Tibial artery (tissue), 4 donors: ENCODE data around the gene BCLAF1.
"Not testable (repeated sequence)": the region's sequence is repeated elsewhere in the genome, so short reads cannot be mapped to it uniquely, and the experiment has no call there.

ENCODE experiments used
- DNase-seq, 2 donors: peaks; one replicate each; pipeline ENCODE4 v3.0.0-alpha.2; 2019
- H3K27ac ChIP-seq, 2 donors: fragments of 200-600 bp; sonication (generic) in 1 of 2; 1 replicate in 1 of 2; 2 replicates in 1 of 2; pipeline ENCODE4 v1.5.1; 2018 to 2019; ENCODE audit warnings: mild to moderate bottlenecking in 1 of 2
- H3K27me3 ChIP-seq, 2 donors: fragments of 200-600 bp; sonication (generic) in 1 of 2; one replicate each; pipeline versions ENCODE4 v1.5.1 to v1.6.0; 2016 to 2019
- H3K36me3 ChIP-seq, 3 donors: fragments of 200-600 bp; sonication (generic) in 2 of 3; one replicate each; pipeline ENCODE4 v1.5.1; 2016 to 2019; ENCODE audit warnings: mild to moderate bottlenecking in 2 of 3
- H3K4me1 ChIP-seq, 4 donors: fragments of 200-600 bp; sonication (generic) in 2 of 4; 1 replicate in 3 of 4; 2 replicates in 1 of 4; pipeline ENCODE4 v1.5.1; 2016 to 2019
- H3K4me3 ChIP-seq, 2 donors: fragments of 200-600 bp; sonication (generic) in 1 of 2; 1 replicate in 1 of 2; 2 replicates in 1 of 2; pipeline ENCODE4 v1.5.1; 2018 to 2019; ENCODE audit warnings: mild to moderate bottlenecking in 2 of 2
- H3K9me3 ChIP-seq, 3 donors: fragments of 200-600 bp; sonication (generic) in 1 of 3; one replicate each; pipeline ENCODE4 v1.5.1; 2016 to 2019
- intact Hi-C: fragments of 100-400 bp; cut with DNase I; formaldehyde crosslinking; loops from one replicate; pipeline ENCODE4 v1.15.0; 2023; ENCODE audit warnings: low total_unique reads
- TF ChIP-seq, protein P1 (sequence below), 2 experiments: fragments of 200-600 bp in 1 of 2; fragments of 450-650 bp in 1 of 2; IDR thresholded peaks; one replicate each; pipeline ENCODE4 v1.5.1; 2017 to 2019; ENCODE audit warnings: antibody characterized with exemption in 2 of 2, mild to moderate bottlenecking in 1 of 2, moderate library complexity in 1 of 2

BCLAF1 gene

GRCh38 chr6:136226027-136226673, 63.5 kb downstream of the BCLAF1 start:
- intact Hi-C loops, result loop anchor here (5.0 to 10.0 kb wide), 2 partner anchors 691 to 719 kb away; no protein-coding TSS in a partner anchor
- Histone ChIP-seq H3K9me3 (no peaks in the 10 kb centered on the region), H3K27me3 (no peaks in the 10 kb centered on the region), H3K27ac (no peak overlapping the region), H3K4me1 (peaks cover 0 to 5% (median 0%) of the 10 kb centered on the region in 4 donors), H3K4me3 (peak overlapping the region in 1 of 2 donors; percentile 37), H3K36me3 (no peaks in the 10 kb centered on the region)
- peak in 1 of 2 donors; percentile 48 for DNase-seq
- TF ChIP-seq, protein P1, sequence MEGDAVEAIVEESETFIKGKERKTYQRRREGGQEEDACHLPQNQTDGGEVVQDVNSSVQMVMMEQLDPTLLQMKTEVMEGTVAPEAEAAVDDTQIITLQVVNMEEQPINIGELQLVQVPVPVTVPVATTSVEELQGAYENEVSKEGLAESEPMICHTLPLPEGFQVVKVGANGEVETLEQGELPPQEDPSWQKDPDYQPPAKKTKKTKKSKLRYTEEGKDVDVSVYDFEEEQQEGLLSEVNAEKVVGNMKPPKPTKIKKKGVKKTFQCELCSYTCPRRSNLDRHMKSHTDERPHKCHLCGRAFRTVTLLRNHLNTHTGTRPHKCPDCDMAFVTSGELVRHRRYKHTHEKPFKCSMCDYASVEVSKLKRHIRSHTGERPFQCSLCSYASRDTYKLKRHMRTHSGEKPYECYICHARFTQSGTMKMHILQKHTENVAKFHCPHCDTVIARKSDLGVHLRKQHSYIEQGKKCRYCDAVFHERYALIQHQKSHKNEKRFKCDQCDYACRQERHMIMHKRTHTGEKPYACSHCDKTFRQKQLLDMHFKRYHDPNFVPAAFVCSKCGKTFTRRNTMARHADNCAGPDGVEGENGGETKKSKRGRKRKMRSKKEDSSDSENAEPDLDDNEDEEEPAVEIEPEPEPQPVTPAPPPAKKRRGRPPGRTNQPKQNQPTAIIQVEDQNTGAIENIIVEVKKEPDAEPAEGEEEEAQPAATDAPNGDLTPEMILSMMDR (IDR thresholded peaks at IDR 0.05), result peak; percentile 98 to 100

- H3K27me3 ChIP-seq, result no peaks in the 10 kb centered on the region
- H3K36me3 ChIP-seq, result no peaks in the 10 kb centered on the region
- H3K4me3 ChIP-seq, result no peak overlapping the region
- no peaks in the 10 kb centered on the region for H3K9me3 ChIP-seq
- no peak overlapping the region for H3K27ac ChIP-seq
- intact Hi-C loops, result loop anchor here (5.0 to 10.0 kb wide), 2 partner anchors 691 to 718 kb away; no protein-coding TSS in a partner anchor
- DNase-seq, result no peak
- TF ChIP-seq, protein P1 (IDR thresholded peaks at IDR 0.05), result no peak
- peaks cover 0 to 2% (median 0%) of the 10 kb centered on the region in 4 donors for H3K4me1 ChIP-seq
Observed at GRCh38 chr6:136225496-136225895, 64.2 kb downstream of the BCLAF1 start.

DNA sequence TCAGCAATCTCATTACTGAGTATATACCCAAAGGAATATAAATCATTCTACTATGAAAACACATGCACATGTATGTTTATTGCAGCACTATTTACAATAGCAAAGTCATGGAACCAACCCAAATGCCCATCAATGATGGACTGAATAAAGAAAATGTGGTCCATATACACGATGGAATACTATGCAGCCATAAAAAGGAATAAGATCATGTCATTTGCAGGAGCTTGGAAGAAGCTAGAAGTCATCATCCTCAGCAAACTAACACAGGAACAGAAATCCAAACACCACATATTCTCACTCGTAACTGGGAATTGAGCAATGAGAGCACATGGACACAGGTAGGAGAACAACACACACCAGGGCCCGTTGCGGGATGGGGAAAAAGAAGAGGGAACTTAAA, 64.7 kb downstream of the BCLAF1 start:
- not testable (repeated sequence) for H3K4me3 ChIP-seq, H3K4me1 ChIP-seq, H3K27me3 ChIP-seq

DNA sequence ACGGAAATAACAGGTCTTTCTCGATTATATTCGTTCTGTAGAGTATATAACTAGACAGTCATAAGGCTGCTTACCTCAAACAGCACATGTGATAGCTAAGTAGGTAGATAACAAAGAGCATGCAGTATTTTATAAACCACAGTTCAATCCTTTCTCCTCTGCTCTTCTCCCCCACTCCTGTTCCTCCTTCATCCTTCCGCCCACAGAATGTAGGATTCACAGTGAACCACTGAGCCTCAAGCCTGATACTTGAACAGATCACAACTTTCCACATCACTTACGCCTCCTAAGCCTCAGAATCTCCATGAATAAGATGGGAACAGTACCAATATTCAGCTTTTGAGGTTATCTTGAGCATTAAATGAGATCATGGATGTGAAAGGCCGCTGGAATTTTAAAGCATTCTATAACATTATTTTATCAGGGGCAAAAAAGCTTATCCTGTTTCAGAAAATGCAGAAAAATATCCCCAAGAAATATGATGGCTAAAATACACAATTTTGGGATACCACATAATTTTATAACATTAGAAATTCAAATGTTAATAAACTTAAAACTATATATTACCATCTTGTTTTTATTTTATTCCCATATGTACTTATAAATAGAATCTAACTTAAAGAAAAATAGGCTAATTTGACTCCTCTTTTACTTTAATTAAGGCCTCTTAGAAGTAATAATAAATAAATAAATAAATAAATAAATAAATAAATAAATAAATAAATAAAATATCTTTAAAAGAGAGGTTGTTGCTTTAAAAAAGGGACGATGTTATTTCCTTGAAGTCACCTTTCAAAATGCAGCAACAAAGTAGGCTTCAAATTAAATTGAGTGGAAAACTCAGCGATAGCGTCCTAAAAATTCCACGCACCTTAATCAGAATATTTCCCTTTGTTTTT, 72.9 kb downstream of the BCLAF1 start:
- intact Hi-C loops, result no loop called here
- Histone ChIP-seq H3K27ac (no peak overlapping the region), H3K36me3 (no peaks in the 10 kb centered on the region), H3K9me3 (peaks cover 0 to 9% (median 0%) of the 10 kb centered on the region in 3 donors), H3K27me3 (no peaks in the 10 kb centered on the region), H3K4me3 (no peak overlapping the region), H3K4me1 (no peaks in the 10 kb centered on the region)
- TF ChIP-seq, protein P1 (IDR thresholded peaks at IDR 0.05), result no peak
- DNase-seq, result no peak

More for the DNA sequence above, 64.7 kb downstream of the BCLAF1 start:
- H3K9me3 ChIP-seq, DNase-seq, H3K27ac ChIP-seq, H3K36me3 ChIP-seq: not testable (repeated sequence)
- intact Hi-C loops, result loop anchor here (5.0 to 10.0 kb wide), 2 partner anchors 690 to 718 kb away; no protein-coding TSS in a partner anchor

- TF ChIP-seq, protein P1 (IDR thresholded peaks at IDR 0.05), result no peak
- peaks cover 0 to 3% (median 0%) of the 10 kb centered on the region in 3 donors for H3K9me3 ChIP-seq
- H3K36me3 ChIP-seq, result no peaks in the 10 kb centered on the region
- no peak overlapping the region for H3K27ac ChIP-seq
- no peaks in the 10 kb centered on the region for H3K27me3 ChIP-seq
- H3K4me1 ChIP-seq, result no peaks in the 10 kb centered on the region
- H3K4me3 ChIP-seq, result no peak overlapping the region
- DNase-seq, result no peak
- intact Hi-C loops, result no loop called here
Observed at GRCh38 chr6:136213853-136214252, 75.8 kb downstream of the BCLAF1 start.
